ENCODE results near the gene GLRX5. TPM values are rescaled to one million over a fixed set of nuclear protein-coding genes. Genes with fewer than 3 reads are reported as not detected.

The GLRX5 gene
- total RNA-seq, 1 experiment from 2014 or later: 60.1 TPM

- TF ChIP-seq ZNF274 (IDR thresholded peaks at IDR 0.05; ENCODE audit: low read depth, low read length): no peak
- TF ChIP-seq TCF7L2 (IDR thresholded peaks at IDR 0.05; ENCODE audit: borderline replicate concordance, extremely low read depth, insufficient read depth, insufficient read length): no peak
- TF ChIP-seq POLR2AphosphoS5 (IDR thresholded peaks at IDR 0.05; ENCODE audit: low read depth, low read length): no peak
These were observed 34.6 kb upstream of the GLRX5 start (continued) for GRCh38 chr14:95500201-95500681.

GRCh38 chr14:95500772-95501401, 34.0 kb upstream of the GLRX5 start:
- no peak for ATAC-seq
- no peaks in the 10 kb centered on the region for H3K79me2 ChIP-seq (ENCODE audit: insufficient read depth, low read length)
- ChIA-PET RAD21 (ENCODE audit: low non-redundant PET in 1 of 2, low total read pairs in 2 of 2, uncharacterized antibody in 2 of 2, unreplicated experiment in 2 of 2) (no interaction called here), CTCF (no interaction called here), POLR2A (interaction anchor here (0.6 to 1.6 kb wide), 2 partner anchors 16 to 27 kb away, joined by 3 to 5 read pairs; partner anchors contain the start of gene SYNE3)
- H3K27me3 ChIP-seq (ENCODE audit: insufficient read depth, low read length): no peaks in the 10 kb centered on the region
- no peak overlapping the region for H2AFZ ChIP-seq (ENCODE audit: low read depth, low read length, poor library complexity, severe bottlenecking)
- intact Hi-C loops (cut with micrococcal nuclease): no loop called here
- no peak for DNase-seq (ENCODE audit: low read depth, low spot score)
- no peaks in the 10 kb centered on the region for H4K20me1 ChIP-seq (ENCODE audit: insufficient read depth)
- TF ChIP-seq, protein P1, sequence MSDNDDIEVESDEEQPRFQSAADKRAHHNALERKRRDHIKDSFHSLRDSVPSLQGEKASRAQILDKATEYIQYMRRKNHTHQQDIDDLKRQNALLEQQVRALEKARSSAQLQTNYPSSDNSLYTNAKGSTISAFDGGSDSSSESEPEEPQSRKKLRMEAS (IDR thresholded peaks at IDR 0.05): peak; percentile 40
- TF ChIP-seq FOSL1 (IDR thresholded peaks at IDR 0.05; ENCODE audit: low read depth) (peak; percentile 55; the same call in 1 of the 2 replicates), SRF (IDR thresholded peaks at IDR 0.05; ENCODE audit: low read depth) (no peak), JUND (IDR thresholded peaks at IDR 0.05) (peak; percentile 43; the same call in 1 of the 2 replicates)
- TF ChIP-seq, protein P2, sequence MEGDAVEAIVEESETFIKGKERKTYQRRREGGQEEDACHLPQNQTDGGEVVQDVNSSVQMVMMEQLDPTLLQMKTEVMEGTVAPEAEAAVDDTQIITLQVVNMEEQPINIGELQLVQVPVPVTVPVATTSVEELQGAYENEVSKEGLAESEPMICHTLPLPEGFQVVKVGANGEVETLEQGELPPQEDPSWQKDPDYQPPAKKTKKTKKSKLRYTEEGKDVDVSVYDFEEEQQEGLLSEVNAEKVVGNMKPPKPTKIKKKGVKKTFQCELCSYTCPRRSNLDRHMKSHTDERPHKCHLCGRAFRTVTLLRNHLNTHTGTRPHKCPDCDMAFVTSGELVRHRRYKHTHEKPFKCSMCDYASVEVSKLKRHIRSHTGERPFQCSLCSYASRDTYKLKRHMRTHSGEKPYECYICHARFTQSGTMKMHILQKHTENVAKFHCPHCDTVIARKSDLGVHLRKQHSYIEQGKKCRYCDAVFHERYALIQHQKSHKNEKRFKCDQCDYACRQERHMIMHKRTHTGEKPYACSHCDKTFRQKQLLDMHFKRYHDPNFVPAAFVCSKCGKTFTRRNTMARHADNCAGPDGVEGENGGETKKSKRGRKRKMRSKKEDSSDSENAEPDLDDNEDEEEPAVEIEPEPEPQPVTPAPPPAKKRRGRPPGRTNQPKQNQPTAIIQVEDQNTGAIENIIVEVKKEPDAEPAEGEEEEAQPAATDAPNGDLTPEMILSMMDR (IDR thresholded peaks at IDR 0.05 in 2 of 3, conservative IDR thresholded peaks at IDR 0.05 in 1 of 3; ENCODE audit: borderline replicate concordance in 1 of 3, insufficient read depth in 1 of 3, low read depth in 2 of 3, low read length in 2 of 3): no peak
- no peaks in the 10 kb centered on the region for H3K9me2 ChIP-seq (ENCODE audit: insufficient read depth)
- H3K9ac ChIP-seq (ENCODE audit: low read length): no peak overlapping the region
- no peak overlapping the region for H3K27ac ChIP-seq (ENCODE audit: low read depth, low read length)
- no peaks in the 10 kb centered on the region for H3K36me3 ChIP-seq (ENCODE audit: control insufficient read depth in 1 of 2, insufficient read depth in 2 of 2, low read length in 2 of 2)
- H3K4me3 ChIP-seq (replicated peaks in 1 of 2; ENCODE audit: low read depth in 1 of 2, low read length in 2 of 2): no peak overlapping the region
- BruUV-seq (replicated peaks): no TSS peak
- no peaks in the 10 kb centered on the region for H3K9me3 ChIP-seq (ENCODE audit: control insufficient read depth in 1 of 2, insufficient read depth in 1 of 2, low read depth in 1 of 2, low read length in 2 of 2)
- peaks cover 0 to 15% of the 10 kb centered on the region in 2 experiments; a peak in 2 of 4 replicates for H3K4me1 ChIP-seq (ENCODE audit: control insufficient read depth in 1 of 2, insufficient read depth in 2 of 2, low read length in 2 of 2)
- H3K4me2 ChIP-seq (ENCODE audit: low read length): peak overlapping the region; percentile 21; the same call in 1 of the 2 replicates
